ENCODE measurements around the gene AGRN. TPM values are rescaled to one million over a fixed set of nuclear protein-coding genes. Genes with fewer than 3 reads are reported as not detected.
"Not testable (repeated sequence)": the region's sequence is repeated elsewhere in the genome, so short reads cannot be mapped to it uniquely, and the experiment has no call there.

AGRN gene
- polyA plus RNA-seq, 4 donors, result 200 to 311 (median 231) TPM

DNA sequence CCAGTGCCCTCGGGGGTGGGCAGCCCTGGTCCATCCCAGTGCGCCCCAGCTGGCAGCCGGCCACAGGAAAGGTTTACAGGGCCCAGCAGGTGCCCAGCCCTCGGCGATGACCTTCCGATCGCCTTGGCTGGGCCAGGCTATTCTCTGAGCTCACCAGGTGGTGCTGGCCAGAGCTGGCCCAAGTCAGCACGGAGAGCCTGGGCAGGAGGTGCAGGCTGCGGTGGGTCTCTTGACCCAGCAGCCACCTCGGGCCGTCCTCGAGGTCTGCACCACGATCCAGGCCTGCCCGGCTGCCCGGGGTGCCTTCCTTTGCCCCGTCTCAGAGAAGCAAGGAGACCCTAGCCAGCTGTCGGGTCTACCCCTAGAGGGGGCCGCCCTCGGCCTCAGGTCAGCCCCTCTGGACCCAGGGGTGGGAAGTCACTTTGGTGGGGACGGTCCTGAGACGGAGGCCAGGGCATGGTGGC is 38.4 kb upstream of the AGRN start:
- DNase-seq (ENCODE audit: low read depth in 4 of 4, low spot score in 3 of 4), result no peak

DNA sequence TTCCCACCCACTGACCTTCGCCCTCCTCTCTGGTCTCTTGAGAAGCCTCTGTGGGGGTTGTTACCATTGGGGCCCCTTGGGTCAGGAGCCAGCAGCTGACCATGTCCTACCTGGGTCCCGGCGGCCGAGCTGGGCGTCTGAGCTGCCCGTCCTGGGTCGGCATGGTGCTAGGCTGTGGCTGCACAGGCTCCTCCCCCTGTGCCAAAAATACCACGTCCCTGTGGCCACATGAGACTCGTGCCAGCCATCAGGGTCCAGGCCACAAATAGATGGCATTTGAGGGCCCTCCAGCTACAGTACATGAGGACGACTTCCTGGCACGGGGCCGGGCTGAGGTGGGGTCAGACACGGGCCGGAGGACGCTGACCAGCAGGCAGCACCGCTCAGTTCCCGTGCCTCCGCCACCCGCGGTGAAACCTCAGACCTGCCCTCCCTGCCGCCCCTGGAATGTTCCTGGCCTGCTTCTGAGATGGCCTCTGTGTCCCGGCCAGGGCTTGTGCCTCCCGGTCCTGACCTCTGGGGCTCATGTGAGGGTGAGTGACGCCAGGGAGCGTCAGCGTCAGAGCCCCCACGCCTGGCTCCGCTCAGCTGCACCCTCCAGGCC is 37.9 kb upstream of the AGRN start, which contains the start of gene PERM1:
Gene PERM1, minus strand, starts transcription at position 139 of the 604 bp plus-strand sequence. CDS start 1,064 bp downstream, outside the sequence.
- no peak for DNase-seq (ENCODE audit: low read depth in 4 of 4, low spot score in 3 of 4)

DNA sequence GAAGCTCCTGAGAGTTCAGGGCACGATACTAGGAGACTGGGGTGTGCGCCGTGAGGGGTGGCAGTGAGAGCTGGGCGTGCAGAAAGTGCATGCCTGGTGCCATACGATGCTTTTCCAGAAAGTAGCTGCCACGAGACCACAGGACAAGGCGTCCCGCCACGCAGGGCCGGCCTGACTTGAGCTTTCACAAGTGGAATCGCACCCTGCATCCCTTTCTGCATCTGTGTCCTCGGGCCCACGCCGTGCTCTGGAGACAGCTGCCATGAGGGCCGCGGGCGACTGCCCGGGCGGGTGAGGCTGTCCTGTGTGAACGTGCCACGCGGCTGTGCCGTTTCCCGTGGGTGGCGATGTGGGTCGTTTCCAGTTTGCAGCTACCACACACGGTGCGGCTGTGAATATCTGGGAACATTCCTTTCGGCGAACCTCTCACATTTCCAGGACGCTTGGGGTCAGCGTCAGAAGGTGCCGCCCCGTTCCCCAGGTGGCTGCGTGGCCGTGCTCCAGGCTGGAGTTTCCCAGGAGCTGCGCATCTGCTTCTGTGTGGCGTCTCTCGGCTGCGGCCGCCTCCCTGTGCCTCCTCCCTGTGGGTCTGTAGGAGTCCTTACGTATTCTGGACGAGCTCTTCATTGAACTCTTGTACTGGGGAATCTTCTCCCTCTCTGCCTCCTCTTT is 37.0 kb upstream of the AGRN start:
- DNase-seq (ENCODE audit: low read depth in 4 of 4, low spot score in 3 of 4), result no peak

DNA sequence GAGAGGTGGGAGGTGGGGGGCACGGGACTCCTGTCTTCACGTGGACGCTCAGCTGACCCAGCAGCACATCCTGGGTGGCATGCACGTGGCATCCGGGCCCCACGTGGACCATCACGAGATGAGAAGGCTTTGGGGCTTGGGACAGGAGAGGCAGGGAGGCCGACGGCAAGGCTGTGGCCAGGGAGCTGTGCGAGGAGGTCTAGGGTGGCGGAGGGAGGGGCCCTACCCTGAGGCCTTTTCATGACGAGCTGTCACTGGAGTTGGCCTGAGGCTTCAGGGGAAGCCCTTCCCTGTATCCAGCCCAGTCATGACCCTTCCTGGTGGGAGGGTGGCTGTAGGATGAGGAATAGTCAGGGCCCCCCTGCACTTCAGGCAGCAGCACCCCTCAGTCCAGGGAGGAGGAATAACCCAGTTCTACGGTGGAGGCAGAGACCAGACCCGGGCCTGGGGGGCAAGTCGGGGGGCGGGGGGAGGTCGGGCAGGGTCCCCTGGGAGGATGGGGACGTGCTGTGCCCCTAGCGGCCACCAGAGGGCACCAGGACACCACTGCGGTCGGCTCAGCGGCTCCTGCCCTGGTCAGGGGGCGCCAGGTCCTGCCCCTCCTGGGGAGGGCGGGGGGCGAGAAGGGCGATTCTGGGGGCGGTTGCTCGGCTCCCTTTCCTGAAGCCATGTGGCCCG is 36.0 kb upstream of the AGRN start:
- no peak for DNase-seq (ENCODE audit: low read depth in 4 of 4, low spot score in 3 of 4)

DNA sequence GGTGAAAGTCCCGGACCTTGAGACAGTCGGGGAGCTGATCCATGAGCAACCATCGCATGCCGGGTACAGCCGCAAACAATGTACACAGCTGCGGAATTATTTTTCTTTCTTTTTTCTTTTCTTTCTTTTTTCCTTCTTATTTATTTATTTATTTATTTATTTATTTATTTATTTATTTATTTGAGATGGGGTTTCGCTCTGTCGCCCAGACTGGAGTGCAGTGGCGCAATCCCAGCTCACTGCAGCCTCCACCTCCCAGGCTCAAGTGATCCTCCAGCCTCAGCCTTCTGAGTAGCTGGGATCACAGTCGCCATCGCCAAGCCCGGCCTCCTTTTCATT is 35.5 kb upstream of the AGRN start:
- no peak for DNase-seq (ENCODE audit: low read depth in 4 of 4, low spot score in 3 of 4)

DNA sequence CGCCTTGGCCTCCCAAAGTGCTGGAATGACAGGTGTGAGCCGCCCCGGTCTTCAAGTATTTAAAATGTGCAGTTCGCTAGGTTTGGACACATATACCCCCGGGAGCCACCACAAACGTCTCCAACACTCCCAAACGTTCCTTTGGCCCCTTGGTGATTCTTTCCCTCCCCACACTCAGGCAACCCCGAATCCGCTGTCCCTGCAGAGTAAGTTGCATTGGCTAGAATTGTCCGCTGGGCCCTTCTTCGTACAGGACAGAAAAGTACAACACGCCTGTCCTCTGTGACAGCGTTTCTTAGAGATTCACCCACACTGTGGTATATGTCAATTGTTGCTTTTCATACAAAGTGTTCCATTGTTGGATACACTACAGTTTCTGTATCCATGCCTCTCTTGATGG is 34.8 kb upstream of the AGRN start:
- DNase-seq (ENCODE audit: low read depth in 4 of 4, low spot score in 3 of 4), result no peak

DNA sequence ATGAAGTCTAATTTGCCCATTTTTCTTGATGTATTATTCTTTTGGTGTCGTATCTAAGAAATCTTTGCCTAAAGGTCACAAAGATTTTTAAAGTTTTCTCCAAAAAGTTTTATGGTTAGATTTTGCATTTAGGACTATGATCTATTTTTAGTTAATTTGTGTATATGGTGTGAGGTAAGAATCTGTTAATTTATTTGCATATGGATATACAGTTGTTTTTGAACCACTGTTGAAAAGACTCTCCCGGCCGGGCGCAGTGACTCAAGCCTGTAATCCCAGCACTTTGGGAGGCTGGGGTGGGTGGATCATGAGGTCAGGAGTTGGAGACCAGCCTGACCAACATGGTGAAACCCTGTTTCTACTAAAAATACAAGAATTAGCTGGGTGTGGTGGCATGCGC is 31.9 kb upstream of the AGRN start:
- not testable (repeated sequence) for DNase-seq (ENCODE audit: low read depth in 4 of 4, low spot score in 3 of 4)

DNA sequence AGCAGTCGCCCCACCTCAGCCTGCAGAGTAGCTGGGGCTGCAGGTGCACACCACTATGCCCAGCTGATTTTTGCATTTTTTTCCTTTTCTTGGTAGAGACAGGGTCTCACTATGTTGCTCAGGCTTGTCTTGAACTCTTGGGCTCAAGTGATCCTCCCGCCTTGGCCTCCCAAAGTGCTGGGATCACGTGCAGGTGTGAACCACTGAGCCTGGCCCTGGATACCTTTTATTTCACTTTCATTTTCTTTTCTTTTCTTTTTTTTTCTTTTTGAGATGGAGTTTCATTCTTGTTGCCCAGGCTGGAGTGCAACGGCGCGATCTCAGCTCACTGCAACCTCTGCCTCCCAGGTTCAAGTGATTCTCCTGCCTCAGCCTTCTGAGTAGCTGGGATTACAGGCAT is 28.6 kb upstream of the AGRN start:
- not testable (repeated sequence) for DNase-seq (ENCODE audit: low read depth in 4 of 4, low spot score in 3 of 4)

DNA sequence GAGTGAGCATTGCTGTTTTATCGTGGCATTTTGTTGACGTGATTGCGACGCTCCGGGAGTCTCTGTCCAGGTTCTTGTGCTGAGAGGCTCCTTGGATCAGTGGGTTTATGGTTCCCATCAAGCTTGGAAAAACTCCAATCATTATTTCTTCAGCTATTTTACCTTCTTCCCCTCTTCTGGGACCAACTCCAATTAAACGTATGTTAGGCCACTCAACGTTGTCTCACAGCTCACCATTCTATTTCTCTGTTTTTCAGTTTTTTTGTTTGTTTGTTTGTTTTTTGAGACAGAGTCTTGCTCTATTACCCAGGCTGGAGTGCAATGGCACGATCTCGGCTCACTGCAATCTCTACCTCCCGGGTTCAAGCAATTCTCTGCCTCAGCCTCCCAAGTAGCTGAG is 28.0 kb upstream of the AGRN start:
- no peak for DNase-seq (ENCODE audit: low read depth in 4 of 4, low spot score in 3 of 4)

DNA sequence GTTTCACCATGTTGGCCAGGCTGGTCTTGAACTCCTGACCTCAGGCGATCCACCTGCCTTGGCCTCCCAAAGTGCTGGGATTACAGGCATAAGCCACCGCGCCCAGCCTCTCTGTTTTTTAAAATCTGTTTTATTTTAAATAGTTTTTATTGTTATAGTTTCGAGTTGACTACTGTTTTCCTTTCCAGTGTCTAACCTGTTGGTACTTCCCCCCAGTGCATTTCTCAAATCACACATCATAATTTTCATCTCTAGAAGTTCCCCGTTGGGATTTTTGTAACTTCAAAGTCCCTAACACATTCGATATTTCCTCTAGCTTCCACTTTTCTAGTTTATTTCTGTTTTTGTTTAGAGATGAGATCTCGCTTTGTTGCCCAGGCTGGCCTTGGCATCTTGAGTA is 27.6 kb upstream of the AGRN start:
- no peak for DNase-seq (ENCODE audit: low read depth in 4 of 4, low spot score in 3 of 4)

DNA sequence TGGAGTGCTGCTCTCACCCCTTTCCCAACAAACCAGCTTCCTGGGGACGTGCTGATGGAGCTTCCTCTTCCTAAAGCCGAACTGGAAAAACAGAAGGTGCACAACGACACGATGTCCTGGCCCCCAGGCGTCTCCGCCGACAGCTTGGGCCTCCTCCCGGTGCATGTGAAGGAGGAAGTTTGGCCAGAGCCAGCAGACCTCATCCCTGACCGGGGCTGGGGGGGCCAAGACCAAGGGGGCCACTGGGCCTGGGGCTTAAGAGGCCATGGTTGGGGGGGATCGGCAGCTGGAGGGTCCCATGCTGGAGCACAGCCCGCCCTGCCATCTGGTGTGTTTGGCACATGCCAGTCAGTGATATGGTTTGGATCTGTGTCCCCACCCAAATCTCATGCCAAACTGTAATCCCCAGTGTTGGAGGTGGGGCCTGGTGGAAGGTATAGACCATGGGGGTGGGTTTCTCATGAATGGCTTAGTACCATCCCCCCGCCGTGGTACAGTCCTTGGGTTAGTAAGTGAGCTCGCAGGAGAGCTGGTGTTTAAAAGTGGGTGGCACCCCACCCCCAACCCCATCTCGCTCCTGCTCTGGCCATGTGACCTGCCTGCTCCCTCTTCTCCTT is 26.4 kb upstream of the AGRN start:
- no peak for DNase-seq (ENCODE audit: low read depth in 4 of 4, low spot score in 3 of 4)

DNA sequence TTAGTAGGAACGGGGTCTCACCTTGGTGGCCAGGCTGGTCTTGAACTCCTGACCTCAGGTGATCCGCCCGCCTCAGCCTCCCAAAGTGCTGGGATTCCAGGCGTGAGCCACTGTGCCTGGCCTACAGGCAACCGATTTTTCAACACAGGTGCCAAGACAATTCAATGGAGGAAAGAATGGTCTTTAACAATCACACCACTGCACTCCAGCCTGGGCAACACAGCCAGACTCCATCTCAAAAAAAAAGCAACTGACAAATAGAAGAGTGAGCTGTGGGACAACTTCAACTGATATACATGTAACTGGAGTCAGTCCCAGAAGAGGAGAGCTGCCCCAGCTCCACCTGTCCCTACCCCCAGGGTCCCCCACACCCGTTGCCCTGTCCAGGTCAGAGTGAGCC is 25.4 kb upstream of the AGRN start:
- not testable (repeated sequence) for DNase-seq (ENCODE audit: low read depth in 4 of 4, low spot score in 3 of 4)

DNA sequence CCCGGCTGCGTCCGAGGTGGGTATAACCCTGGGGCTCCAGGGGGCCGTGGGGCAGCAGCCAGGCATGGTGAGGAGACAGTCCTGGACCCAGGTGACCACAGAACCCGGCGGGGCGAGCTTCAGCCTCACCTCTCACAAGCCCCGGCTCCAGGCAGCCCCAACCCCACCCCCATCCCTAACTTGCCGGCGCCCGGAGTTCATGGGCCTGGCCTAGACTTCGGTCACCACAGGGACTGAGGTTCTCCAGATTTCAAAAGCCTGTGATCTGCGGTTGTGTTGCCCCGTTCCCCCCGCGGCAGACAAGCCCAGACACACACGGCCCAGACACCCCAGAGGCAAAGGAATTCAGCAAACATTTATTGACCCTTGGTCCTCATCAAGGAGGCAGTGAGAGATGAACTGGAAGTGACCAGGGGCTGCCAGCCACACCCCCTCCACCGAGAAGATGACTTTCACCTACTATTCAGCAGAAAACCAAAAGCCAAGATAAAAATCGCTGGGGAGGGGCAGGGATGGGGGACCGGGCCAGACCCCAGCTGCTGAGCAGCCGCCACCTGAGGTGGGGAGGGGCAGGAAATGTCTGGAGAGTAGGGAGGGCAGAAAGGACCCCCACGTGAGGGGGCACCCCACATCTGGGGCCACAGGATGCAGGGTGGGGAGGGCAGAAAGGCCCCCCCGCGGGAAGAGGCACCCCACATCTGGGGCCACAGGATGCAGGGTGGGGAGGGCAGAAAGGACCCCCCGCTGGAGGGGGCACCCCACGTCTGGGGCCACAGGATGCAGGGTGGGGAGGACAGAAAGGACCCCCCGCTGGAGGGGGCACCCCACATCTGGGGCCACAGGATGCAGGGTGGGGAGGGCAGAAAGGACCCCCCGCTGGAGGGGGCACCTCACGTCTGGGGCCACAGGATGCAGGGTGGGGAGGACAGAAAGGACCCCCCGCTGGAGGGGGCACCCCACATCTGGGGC is 24.0 kb upstream of the AGRN start:
- DNase-seq (ENCODE audit: low read depth in 4 of 4, low spot score in 3 of 4), result no peak

DNA sequence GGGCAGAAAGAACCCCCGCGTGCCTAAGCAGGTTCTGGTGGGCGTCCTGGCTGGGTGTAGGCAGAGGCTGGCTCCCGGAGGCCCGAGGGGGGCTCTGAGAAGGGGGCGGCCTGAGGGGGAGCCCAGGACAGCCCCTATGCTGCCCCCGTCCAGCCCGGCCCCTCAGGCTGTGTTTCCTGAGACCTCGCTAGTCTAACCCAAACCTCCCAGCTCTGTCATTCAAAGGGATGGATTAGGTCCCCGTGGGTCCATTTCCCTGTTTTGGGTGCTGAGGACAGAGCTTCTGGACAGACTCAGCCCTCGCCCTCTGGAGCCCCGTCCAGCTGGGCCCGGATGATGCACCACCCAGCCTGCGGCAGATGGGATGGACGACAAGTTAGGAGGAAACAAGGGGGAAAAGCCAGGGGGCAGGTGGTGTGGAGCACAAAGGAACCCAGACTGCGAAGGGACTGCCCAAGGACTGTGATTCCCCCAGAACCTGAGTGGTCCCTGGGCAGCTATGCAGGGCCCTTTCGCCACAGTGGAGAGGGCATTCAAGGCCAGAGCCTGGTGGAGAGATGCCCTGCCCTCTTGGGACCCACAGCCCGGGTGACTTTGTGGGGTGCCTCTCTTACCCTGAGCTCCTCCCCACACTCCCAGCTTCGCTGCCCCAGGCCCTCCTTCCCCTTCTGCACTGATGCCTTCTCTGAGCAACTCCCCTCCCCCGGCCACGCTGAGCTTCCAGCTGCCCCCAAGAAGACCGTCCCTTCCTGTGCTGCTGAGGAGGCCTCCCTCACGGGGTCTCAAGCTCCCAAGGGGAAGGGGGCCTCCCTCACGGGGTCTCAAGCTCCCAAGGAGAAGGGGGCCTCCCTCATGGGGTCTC is 22.8 kb upstream of the AGRN start:
- no peak for DNase-seq (ENCODE audit: low read depth in 4 of 4, low spot score in 3 of 4)

DNA sequence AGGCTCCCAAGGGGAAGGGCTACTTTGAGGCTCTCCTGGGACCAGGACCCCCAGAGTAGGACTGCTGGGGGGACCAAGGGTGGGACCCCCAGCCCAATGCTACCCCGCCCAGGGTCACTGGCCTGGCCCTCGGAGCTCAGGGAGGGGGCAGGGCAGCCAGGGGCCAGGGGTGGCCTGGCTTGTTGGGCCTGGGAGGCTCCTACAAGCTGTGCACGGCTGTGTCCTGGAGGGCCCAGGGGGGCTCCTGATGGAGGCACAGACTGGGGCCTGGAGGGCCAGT is 22.3 kb upstream of the AGRN start:
- no peak for DNase-seq (ENCODE audit: low read depth in 4 of 4, low spot score in 3 of 4)

DNA sequence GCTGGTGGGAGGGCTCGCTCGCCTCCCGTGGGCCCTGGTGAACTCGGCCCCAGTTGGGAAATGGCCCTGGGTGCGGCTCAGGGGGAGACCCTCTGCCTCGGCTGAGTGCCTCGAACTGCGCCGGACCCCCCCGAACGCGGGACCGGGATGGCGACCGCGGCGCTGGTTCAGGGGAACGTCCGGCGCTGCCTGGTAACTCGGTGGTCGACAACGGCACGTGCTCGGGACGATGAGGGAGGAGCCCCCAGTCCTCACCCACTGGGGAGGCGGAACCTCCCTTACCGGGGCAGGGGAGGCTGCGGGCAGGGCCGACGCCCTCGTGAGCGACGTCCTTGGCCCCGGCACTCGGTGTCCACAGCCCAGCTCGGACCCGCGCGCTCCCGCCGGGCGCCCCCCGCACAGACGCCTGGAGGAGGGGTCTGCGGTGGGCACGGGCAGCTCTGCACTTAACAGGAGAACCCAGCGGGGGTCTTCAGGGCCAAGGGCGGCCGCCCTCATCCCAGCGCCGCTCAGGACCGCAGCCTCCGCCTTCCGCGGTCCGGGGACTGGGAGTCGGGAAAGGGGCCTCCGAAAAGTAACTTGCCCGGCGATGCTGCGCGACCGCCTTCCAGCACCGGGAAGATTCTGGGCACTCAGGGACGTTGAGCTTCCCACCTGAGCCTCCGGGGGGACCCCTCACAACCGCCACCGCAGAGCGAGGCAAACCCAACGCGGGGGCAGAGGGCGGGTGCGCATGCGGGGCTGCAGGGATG is 21.8 kb upstream of the AGRN start:
- no peak for DNase-seq (ENCODE audit: low read depth in 4 of 4, low spot score in 3 of 4)

DNA sequence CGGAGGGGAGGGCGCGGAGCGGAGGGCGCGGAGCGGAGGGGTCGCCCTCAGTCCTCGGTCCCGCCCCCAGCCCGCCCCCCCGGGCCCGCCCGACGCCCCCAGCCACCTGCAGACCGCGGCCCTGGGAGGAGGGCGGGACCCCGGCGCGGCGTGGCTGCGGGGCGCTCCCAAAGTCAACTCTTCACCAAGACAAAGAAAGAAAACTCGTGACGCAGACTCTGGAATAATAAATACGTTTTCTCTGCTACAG is 21.2 kb upstream of the AGRN start:
- DNase-seq (ENCODE audit: low read depth in 4 of 4, low spot score in 3 of 4), result no peak

DNA sequence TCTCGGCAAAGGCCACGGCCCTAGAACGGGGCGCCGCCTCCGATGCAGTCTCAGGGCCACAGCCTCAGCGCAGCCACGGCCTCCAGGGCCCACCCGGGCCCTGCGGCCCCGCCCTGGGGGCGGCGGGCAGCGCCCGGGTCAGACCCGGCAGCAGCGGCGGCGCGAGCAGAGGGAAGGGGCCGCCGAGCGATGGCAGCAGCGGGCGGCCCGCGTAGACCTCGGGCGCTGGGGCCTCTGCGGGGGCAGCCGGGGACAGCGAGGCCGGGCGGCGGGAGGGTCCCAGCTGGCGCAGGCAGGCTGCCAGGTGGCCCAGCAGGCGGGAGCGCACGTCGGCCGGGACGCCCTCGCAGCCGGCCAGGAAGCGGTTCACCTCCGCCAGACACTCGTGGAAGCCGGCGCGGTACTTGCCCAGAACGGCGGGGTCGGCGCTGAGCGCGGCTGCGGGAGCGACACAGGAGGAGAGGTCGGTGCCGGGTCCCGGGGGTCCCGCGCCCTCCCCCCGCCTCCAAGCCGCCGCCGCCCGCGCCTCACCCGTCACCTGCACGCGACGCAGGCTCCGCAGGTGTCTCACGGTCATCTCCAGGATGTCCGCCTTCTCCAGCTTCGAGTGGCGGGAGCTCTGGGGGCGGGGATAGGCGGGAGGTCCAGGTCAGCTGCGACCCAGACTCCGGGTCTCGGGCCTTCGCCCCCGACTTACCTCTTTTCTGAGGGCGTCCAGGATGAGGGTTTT is 20.8 kb upstream of the AGRN start:
- DNase-seq (ENCODE audit: low read depth in 4 of 4, low spot score in 3 of 4), result no peak

Measured in right renal pelvis (tissue), 4 donors.